Measurements from ENCODE around the gene TMPRSS4. TPM values are rescaled to one million over a fixed set of nuclear protein-coding genes. Genes with fewer than 3 reads are reported as not detected.

TMPRSS4 gene
- total RNA-seq, 1 experiment from 2014 or later = 1.5 TPM

DNA sequence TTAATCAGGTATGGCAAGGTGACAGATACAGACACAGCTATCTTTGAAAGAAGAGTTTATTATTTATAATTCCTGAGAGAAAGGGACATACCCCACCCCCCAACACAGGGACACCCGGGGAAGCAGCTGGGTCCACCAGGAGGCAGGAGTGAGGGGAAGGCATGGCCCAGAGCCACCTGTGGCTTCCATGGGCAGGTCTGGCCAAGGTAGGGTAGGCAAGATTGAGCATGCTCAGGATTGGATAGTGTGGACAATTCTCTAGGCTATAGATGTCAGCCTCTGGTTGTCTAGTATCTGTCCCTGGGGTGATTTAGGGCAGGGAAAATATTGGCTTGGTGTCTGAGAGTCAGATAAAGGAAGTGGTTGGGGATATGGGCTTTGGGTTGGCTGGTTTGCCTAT, 37.4 kb downstream of the TMPRSS4 start:
- intact Hi-C loops (cut with micrococcal nuclease) = no loop called here
- BruUV-seq (replicated peaks) = no TSS peak
- Histone ChIP-seq H3K9me2 (ENCODE audit: insufficient read depth) (no peaks in the 10 kb centered on the region), H3K79me2 (ENCODE audit: insufficient read depth, low read length) (no peaks in the 10 kb centered on the region), H3K4me1 (ENCODE audit: control insufficient read depth in 1 of 2, insufficient read depth in 2 of 2, low read length in 2 of 2) (no peaks in the 10 kb centered on the region), H3K36me3 (ENCODE audit: control insufficient read depth in 1 of 2, insufficient read depth in 2 of 2, low read length in 2 of 2) (no peaks in the 10 kb centered on the region), H2AFZ (ENCODE audit: low read depth, low read length, poor library complexity, severe bottlenecking) (no peak overlapping the region), H3K4me3 (replicated peaks in 1 of 2; ENCODE audit: low read depth in 1 of 2, low read length in 2 of 2) (no peak overlapping the region), H3K4me2 (ENCODE audit: low read length) (no peak overlapping the region), H4K20me1 (ENCODE audit: insufficient read depth) (no peaks in the 10 kb centered on the region), H3K27me3 (ENCODE audit: insufficient read depth, low read length) (no peaks in the 10 kb centered on the region), H3K9ac (ENCODE audit: low read length) (no peak overlapping the region), H3K9me3 (ENCODE audit: control insufficient read depth in 1 of 2, insufficient read depth in 1 of 2, low read depth in 1 of 2, low read length in 2 of 2) (no peaks in the 10 kb centered on the region), H3K27ac (ENCODE audit: low read depth, low read length) (no peak overlapping the region)
- POLR2A ChIA-PET = no interaction called here
- RAD21 ChIA-PET (ENCODE audit: low non-redundant PET in 1 of 2, low total read pairs in 2 of 2, uncharacterized antibody in 2 of 2, unreplicated experiment in 2 of 2) = no interaction called here
- TF ChIP-seq SP1 (IDR thresholded peaks at IDR 0.05; ENCODE audit: low read depth) (no peak), REST (IDR thresholded peaks at IDR 0.05; ENCODE audit: low read depth) (no peak), FOSL1 (IDR thresholded peaks at IDR 0.05; ENCODE audit: low read depth) (no peak), EZH2phosphoT487 (IDR thresholded peaks at IDR 0.05; ENCODE audit: borderline replicate concordance) (no peak), SRF (IDR thresholded peaks at IDR 0.05; ENCODE audit: low read depth) (no peak), POLR2AphosphoS5 (IDR thresholded peaks at IDR 0.05; ENCODE audit: low read depth, low read length) (no peak), CEBPB (IDR thresholded peaks at IDR 0.05; ENCODE audit: low read depth) (no peak), EZH2 (IDR thresholded peaks at IDR 0.05) (no peak), RAD21 (IDR thresholded peaks at IDR 0.05; ENCODE audit: low read depth) (no peak), ATF3 (IDR thresholded peaks at IDR 0.05) (no peak), ELF1 (IDR thresholded peaks at IDR 0.05; ENCODE audit: borderline replicate concordance, low read depth) (no peak), CBX3 (IDR thresholded peaks at IDR 0.05; ENCODE audit: low read depth) (no peak), POLR2A (IDR thresholded peaks at IDR 0.05; ENCODE audit: borderline replicate concordance, extremely low read depth, insufficient read depth, insufficient read length) (no peak)
- DNase-seq (ENCODE audit: low read depth, low spot score) (no peak), ATAC-seq (no peak)
- CTCF ChIA-PET = no interaction called here

Data from HCT116 (cell line).